Adrenal gland (tissue), 5 donors: ENCODE results near the gene SLC30A7.

Experiments used
- POLR2A ChIP-seq, 2 donors: fragments of 450-650 bp; IDR thresholded peaks; one replicate each; pipeline ENCODE4 v1.6.1; 2017; ENCODE audit warnings: antibody characterized with exemption in 2 of 2, mild to moderate bottlenecking in 2 of 2, moderate library complexity in 1 of 2
- TF ChIP-seq, protein P1 (sequence below), 6 experiments: fragments of 450-650 bp in 4 of 6; fragments of 200-600 bp in 2 of 6; sonication (generic) in 1 of 6; IDR thresholded peaks; 1 replicate in 5 of 6; 2 replicates in 1 of 6; pipeline versions ENCODE4 v1.5.1 to v1.8.0; 2016 to 2021; ENCODE audit warnings: antibody characterized with exemption in 6 of 6, mild to moderate bottlenecking in 2 of 6, moderate library complexity in 1 of 6
- donor health status: DM: no; HTN: no; CAD: no.

DNA sequence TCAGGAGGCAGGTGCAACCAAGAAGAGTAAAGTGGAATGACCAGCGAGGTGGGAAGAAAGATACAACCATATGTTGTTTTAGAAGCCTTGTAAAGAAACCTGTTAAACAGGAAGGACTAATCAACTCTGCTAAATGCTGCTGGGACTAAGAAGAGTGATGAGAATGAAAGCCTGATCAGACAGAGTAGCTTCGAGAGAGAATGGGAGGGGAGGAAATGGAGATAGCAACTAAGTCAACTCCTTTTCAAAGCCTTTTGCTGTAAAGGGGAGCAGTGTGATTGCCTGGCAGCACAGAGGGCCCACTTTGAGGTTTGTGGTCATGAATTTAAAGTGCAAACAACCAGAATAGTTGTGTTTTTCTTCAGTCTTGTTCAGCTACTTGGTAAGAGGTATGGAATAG is 31.4 kb downstream of the SLC30A7 start:
- TF ChIP-seq, protein P1, sequence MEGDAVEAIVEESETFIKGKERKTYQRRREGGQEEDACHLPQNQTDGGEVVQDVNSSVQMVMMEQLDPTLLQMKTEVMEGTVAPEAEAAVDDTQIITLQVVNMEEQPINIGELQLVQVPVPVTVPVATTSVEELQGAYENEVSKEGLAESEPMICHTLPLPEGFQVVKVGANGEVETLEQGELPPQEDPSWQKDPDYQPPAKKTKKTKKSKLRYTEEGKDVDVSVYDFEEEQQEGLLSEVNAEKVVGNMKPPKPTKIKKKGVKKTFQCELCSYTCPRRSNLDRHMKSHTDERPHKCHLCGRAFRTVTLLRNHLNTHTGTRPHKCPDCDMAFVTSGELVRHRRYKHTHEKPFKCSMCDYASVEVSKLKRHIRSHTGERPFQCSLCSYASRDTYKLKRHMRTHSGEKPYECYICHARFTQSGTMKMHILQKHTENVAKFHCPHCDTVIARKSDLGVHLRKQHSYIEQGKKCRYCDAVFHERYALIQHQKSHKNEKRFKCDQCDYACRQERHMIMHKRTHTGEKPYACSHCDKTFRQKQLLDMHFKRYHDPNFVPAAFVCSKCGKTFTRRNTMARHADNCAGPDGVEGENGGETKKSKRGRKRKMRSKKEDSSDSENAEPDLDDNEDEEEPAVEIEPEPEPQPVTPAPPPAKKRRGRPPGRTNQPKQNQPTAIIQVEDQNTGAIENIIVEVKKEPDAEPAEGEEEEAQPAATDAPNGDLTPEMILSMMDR (IDR thresholded peaks at IDR 0.05): no peak
- no peak for TF ChIP-seq POLR2A (IDR thresholded peaks at IDR 0.05)
